Right atrium auricular region (tissue), 2 donors: Measurements from ENCODE around the gene C3orf49. TPM values are rescaled to one million over a fixed set of nuclear protein-coding genes. Genes with fewer than 3 reads are reported as not detected.

Experiments
- DNase-seq: peaks from one replicate; pipeline ENCODE4 v3.0.0-alpha.2; 2019; ENCODE audit warnings: low spot score
- H3K27ac ChIP-seq, 2 donors: fragments of 200-600 bp; sonication (generic); 1 replicate in 1 of 2; 2 replicates in 1 of 2; pipeline ENCODE4 v1.5.1; 2016 to 2019
- H3K27me3 ChIP-seq, 2 donors: fragments of 200-600 bp; sonication (generic); one replicate each; pipeline versions ENCODE4 v1.5.1 to v1.6.0; 2017 to 2019
- H3K36me3 ChIP-seq: fragments of 200-600 bp; sonication (generic); one replicate; pipeline ENCODE4 v1.5.1; 2016
- H3K4me1 ChIP-seq, 2 donors: fragments of 200-600 bp; sonication (generic); one replicate each; pipeline versions ENCODE4 v1.5.1 to v1.6.0; 2017 to 2019
- H3K4me3 ChIP-seq, 2 donors: fragments of 200-600 bp; sonication (generic); 1 replicate in 1 of 2; 2 replicates in 1 of 2; pipeline ENCODE4 v1.5.1; 2017 to 2019; ENCODE audit warnings: mild to moderate bottlenecking in 1 of 2, moderate library complexity in 1 of 2
- H3K9me3 ChIP-seq, 2 donors: fragments of 200-600 bp; sonication (generic); one replicate each; pipeline ENCODE4 v1.5.1; 2019
- total RNA-seq, 2 donors: library from RNA; depleted of rRNA; stranded (reverse); fragments of >200 nt; gene quantifications; one replicate each; pipeline ENCODE4 v1.1.0, GENCODE V29; 2016
- TF ChIP-seq, protein P1 (sequence below), 2 donors: fragments of 200-600 bp; sonication (generic); IDR thresholded peaks; one replicate each; pipeline ENCODE4 v1.5.1; 2019; ENCODE audit warnings: antibody characterized with exemption in 2 of 2

Gene C3orf49, protein sequence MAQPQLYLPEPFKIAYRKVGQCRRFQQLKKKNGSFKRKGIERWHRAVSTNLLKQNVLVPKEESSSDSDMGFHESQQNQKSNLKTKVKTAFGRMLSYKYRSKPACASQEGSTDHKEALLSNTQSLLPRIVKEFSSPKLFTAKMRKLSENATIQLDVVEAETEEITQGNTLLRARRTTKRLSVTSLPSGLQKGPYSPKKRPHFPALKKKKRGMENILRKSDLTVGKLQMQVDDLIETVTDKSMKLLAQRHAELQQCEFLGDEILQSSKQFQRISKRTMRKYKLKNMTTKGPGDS
- total RNA-seq = not detected

DNA sequence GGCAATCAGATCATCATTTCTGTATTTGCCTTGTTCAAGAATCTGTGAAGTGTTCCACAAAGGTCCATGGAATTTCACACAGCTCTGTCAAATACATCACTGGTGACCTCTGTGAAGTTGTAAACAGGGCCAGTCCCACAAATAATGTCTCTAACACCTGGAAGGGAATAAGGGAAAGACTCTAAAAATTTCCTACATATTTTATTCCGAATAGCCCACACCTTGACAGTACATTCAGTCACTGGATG, at the start of gene C3orf49:
C3orf49 (plus strand) TSS at position 149 of the 248 bp plus-strand sequence. CDS start 173 bp downstream, outside the sequence.
- TF ChIP-seq, protein P1, sequence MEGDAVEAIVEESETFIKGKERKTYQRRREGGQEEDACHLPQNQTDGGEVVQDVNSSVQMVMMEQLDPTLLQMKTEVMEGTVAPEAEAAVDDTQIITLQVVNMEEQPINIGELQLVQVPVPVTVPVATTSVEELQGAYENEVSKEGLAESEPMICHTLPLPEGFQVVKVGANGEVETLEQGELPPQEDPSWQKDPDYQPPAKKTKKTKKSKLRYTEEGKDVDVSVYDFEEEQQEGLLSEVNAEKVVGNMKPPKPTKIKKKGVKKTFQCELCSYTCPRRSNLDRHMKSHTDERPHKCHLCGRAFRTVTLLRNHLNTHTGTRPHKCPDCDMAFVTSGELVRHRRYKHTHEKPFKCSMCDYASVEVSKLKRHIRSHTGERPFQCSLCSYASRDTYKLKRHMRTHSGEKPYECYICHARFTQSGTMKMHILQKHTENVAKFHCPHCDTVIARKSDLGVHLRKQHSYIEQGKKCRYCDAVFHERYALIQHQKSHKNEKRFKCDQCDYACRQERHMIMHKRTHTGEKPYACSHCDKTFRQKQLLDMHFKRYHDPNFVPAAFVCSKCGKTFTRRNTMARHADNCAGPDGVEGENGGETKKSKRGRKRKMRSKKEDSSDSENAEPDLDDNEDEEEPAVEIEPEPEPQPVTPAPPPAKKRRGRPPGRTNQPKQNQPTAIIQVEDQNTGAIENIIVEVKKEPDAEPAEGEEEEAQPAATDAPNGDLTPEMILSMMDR (IDR thresholded peaks at IDR 0.05) = no peak
- no peak within 1 kb of the TSS for H3K27ac ChIP-seq
- H3K36me3 ChIP-seq = no peaks in the 10 kb centered on the region
- H3K4me3 ChIP-seq = no peak within 1 kb of the TSS
- no peaks in the 10 kb centered on the region for H3K9me3 ChIP-seq
- no peaks in the 10 kb centered on the region for H3K27me3 ChIP-seq
- DNase-seq = no peak
- H3K4me1 ChIP-seq = no peaks in the 10 kb centered on the region

DNA sequence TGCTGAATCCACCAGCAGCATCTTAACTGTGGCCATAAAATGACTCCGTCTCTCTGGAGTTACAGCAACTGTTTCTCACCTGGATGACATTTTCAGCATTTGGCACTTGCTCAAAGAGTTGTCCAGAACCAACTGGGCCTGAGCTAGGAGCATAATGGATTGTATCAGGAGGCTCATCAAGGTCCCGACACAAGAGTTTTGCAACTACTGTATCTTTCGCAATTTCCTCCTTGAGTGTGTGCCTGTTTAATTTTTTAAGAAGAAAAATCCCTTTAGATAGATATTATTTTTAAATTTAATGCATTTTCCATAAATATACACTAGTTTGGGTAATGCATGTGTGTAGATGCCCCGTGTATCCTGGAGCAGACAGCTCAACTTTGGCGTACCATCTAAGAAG, 44.3 kb upstream of the C3orf49 start:
- Histone ChIP-seq H3K4me3 (no peak overlapping the region), H3K4me1 (no peaks in the 10 kb centered on the region), H3K27me3 (no peaks in the 10 kb centered on the region), H3K27ac (no peak overlapping the region), H3K36me3 (no peaks in the 10 kb centered on the region), H3K9me3 (no peaks in the 10 kb centered on the region)
- TF ChIP-seq, protein P1 (IDR thresholded peaks at IDR 0.05) = no peak
- DNase-seq = no peak

DNA sequence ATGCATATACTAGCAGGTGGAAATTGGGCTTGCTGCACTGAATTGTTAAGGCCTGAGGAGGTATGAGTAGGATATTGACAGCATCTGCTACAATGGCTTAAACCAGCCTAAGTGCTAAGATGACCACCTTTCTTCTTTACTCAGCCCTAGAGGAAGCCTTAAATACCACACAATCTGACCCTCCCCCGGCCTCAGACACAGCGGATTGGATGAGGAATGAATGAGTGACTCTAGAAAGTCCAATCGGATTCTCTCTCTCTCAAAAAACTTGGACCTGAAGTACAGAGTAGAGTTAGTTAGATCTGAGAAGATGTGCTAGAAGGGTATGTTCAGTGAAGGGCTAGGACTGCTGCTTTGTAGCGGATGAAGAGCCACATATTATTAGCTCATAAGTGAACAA, 39.9 kb upstream of the C3orf49 start:
- H3K4me3 ChIP-seq = no peak overlapping the region
- DNase-seq = no peak
- H3K36me3 ChIP-seq = no peaks in the 10 kb centered on the region
- TF ChIP-seq, protein P1 (IDR thresholded peaks at IDR 0.05) = no peak
- no peaks in the 10 kb centered on the region for H3K27me3 ChIP-seq
- H3K27ac ChIP-seq = no peak overlapping the region
- no peaks in the 10 kb centered on the region for H3K4me1 ChIP-seq
- no peaks in the 10 kb centered on the region for H3K9me3 ChIP-seq

DNA sequence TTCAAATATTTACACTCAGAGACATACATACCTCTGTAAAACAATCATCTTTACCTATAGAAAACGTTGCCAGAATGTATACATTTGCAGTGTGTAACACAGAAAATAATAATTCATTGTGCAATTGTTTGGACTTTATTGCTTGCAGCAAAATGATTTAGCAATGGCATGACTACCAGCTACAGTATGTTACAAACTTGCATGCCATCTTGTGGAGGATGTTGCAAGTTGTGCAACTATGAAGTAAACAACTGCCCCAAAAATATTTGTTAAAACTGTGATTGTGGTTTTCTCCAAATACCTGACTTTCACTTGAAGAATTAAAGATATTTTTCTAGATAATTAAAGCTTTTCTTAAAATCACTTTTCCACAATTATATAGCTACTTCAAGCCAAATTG, 27.1 kb upstream of the C3orf49 start:
- Histone ChIP-seq H3K4me1 (no peaks in the 10 kb centered on the region), H3K4me3 (no peak overlapping the region), H3K36me3 (no peaks in the 10 kb centered on the region), H3K9me3 (no peaks in the 10 kb centered on the region), H3K27ac (no peak overlapping the region), H3K27me3 (no peaks in the 10 kb centered on the region)
- TF ChIP-seq, protein P1 (IDR thresholded peaks at IDR 0.05) = peak in 1 of 2 donors; percentile 45
- DNase-seq = no peak

DNA sequence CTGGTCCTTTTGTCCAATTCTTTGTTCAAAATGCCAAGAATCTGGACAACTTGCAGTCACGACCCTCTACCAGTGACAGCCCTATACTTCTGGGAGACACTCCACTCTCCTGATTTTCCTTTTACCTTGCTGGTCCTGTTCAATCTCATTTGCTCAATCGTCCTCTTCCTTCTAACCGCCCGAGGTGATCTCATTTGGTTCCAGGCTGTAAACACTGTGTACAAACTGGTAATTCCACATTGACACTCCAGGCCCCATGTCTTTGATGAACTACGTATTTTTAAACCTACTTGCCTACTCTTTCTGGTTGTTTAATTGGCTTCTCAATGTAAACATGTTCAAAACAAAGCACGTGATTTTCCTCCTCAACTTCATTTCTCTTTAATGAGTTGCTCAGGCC, 23.7 kb upstream of the C3orf49 start:
- H3K9me3 ChIP-seq = no peaks in the 10 kb centered on the region
- DNase-seq = no peak
- H3K36me3 ChIP-seq = no peaks in the 10 kb centered on the region
- H3K4me3 ChIP-seq = no peak overlapping the region
- no peaks in the 10 kb centered on the region for H3K4me1 ChIP-seq
- TF ChIP-seq, protein P1 (IDR thresholded peaks at IDR 0.05) = no peak
- H3K27me3 ChIP-seq = no peaks in the 10 kb centered on the region
- no peak overlapping the region for H3K27ac ChIP-seq

DNA sequence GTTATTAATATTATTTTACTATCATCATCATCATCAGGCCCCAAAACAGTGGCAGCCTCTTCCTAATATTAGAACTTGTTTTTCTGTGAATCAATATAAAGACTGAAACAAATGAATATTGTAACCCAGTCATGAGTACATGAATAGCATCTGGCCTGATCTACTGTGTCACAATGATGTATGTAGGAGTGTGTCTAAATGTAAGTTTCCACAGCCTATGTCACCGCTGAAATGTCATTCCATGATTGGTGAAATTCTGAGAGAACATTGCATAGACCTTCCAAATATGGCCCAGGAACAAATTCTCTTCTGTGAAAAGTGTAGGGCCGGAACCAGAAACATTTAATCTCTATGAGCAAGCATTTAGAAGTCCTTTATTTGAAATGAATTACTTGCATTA, 20.6 kb upstream of the C3orf49 start:
- TF ChIP-seq, protein P1 (IDR thresholded peaks at IDR 0.05) = no peak
- Histone ChIP-seq H3K9me3 (no peaks in the 10 kb centered on the region), H3K27ac (no peak overlapping the region), H3K27me3 (no peaks in the 10 kb centered on the region), H3K4me3 (no peak overlapping the region), H3K4me1 (no peaks in the 10 kb centered on the region), H3K36me3 (no peaks in the 10 kb centered on the region)
- DNase-seq = no peak
